Sigmoid colon (tissue), 4 donors: ENCODE measurements around the gene FAM72D.
"Not testable (repeated sequence)": the region's sequence is repeated elsewhere in the genome, so short reads cannot be mapped to it uniquely, and the experiment has no call there.

Source experiments
- EP300 ChIP-seq, 4 donors: sonication (generic); formaldehyde crosslinking; IDR thresholded peaks; one replicate each; pipeline ENCODE4 v1.6.1; 2017; ENCODE audit warnings: antibody characterized with exemption in 4 of 4
- POLR2A ChIP-seq, 2 donors: fragments of 450-650 bp; IDR thresholded peaks; one replicate each; pipeline ENCODE4 v1.6.1; 2016; ENCODE audit warnings: antibody characterized with exemption in 2 of 2, mild to moderate bottlenecking in 2 of 2, moderate library complexity in 2 of 2
- POLR2AphosphoS5 ChIP-seq, 4 donors: sonication (generic); formaldehyde crosslinking; IDR thresholded peaks; one replicate each; pipeline ENCODE4 v1.6.1; 2017; ENCODE audit warnings: antibody characterized with exemption in 4 of 4
- TF ChIP-seq, protein P1 (sequence below), 4 experiments: fragments of 450-650 bp in 3 of 4; fragments of 200-600 bp in 1 of 4; IDR thresholded peaks; one replicate each; pipeline ENCODE4 v1.5.1; 2016 to 2019; ENCODE audit warnings: antibody characterized with exemption in 4 of 4, mild to moderate bottlenecking in 3 of 4, moderate library complexity in 2 of 4

DNA sequence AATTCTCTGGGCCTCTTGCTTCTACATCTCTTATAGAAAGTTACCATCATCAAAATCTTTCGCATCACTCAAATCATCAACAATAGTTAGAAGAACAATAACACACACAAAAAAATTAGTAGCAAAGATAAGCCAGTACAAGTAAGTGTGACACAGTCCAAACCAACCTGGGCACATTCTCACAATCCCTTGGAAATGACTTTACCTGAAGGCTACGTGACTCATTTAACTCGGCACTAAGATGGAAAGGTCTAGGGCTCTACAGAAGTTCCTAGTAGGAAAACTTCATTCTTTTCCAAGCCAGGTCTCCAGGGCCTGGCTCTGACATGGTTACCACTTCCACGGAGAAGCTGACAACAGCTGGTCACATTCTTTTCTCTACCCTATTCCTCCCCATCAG is 42.3 kb upstream of the FAM72D start:
- TF ChIP-seq, protein P1, sequence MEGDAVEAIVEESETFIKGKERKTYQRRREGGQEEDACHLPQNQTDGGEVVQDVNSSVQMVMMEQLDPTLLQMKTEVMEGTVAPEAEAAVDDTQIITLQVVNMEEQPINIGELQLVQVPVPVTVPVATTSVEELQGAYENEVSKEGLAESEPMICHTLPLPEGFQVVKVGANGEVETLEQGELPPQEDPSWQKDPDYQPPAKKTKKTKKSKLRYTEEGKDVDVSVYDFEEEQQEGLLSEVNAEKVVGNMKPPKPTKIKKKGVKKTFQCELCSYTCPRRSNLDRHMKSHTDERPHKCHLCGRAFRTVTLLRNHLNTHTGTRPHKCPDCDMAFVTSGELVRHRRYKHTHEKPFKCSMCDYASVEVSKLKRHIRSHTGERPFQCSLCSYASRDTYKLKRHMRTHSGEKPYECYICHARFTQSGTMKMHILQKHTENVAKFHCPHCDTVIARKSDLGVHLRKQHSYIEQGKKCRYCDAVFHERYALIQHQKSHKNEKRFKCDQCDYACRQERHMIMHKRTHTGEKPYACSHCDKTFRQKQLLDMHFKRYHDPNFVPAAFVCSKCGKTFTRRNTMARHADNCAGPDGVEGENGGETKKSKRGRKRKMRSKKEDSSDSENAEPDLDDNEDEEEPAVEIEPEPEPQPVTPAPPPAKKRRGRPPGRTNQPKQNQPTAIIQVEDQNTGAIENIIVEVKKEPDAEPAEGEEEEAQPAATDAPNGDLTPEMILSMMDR (IDR thresholded peaks at IDR 0.05): not testable (repeated sequence)
- not testable (repeated sequence) for TF ChIP-seq POLR2A, EP300, POLR2AphosphoS5 (IDR thresholded peaks at IDR 0.05)
